CD4-positive, alpha-beta T cell treated with Interferon gamma for 1 hour (primary cell): ENCODE measurements around the gene STX8.
A peak's percentile ranks its signal among the peaks of the same experiment; 100 is the strongest.

ENCODE experiments used
- DNase-seq: peaks from one replicate; pipeline ENCODE4 v3.0.0-alpha.2; 2020

The STX8 gene

DNA sequence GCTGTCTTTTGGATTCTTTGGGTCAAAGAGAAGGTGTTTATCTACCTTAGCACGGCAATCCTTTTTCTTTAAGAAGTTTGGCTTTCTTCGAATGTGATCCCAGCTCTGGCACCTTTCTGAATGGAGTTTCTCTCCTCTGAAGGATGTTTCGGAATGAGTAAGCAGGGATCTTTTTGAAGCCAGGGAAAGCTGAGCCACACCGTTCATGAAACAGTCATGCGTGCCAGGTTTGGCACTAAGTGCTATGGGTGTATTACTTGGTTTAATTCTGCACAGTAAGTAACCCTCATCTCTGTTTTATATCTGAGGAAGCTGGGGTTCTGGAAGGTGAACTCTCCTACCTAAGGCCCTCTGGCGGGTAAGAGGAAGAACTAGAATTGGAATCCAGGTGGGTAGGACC lies 319.8 kb downstream of the STX8 start:
- DNase-seq, result no peak

DNA sequence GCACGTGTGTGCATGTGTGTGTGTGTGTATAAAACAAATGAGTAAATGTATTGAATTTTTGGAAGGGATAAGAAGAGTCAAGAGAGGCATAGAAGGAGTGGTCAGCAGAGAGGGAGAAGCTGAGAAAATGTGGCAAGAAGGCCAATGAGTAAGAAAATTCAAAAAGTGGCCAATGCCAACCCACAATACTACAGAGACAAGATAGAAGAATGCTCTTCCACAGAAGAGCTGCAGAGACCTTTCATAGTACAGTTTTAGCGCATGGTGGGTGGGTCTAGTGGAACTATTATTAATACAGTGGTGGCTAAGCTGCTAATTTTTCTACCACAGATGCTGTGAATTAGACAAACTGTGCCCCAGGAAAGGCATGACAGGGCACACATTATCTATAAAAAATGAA lies 320.8 kb downstream of the STX8 start:
- no peak for DNase-seq

DNA sequence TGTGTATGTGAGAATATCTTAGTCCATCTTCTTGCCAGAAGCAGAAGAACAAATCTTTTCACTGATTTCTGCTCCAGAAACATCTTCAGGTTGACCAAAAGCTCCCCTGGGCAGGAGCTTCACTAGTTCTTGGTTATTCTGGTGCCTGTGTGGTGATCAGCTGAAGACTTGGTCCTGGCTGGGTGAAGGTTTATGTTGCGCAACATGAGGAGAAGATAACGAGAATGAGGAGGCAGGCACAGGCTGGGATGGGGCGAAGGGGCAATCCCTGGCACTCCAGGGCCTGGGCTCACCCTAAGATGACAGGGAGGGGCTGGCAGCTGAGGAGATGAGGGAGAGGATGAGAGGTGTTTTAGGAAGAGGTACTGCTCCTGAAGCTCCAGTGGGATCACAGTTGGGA lies 322.3 kb downstream of the STX8 start:
- no peak for DNase-seq

DNA sequence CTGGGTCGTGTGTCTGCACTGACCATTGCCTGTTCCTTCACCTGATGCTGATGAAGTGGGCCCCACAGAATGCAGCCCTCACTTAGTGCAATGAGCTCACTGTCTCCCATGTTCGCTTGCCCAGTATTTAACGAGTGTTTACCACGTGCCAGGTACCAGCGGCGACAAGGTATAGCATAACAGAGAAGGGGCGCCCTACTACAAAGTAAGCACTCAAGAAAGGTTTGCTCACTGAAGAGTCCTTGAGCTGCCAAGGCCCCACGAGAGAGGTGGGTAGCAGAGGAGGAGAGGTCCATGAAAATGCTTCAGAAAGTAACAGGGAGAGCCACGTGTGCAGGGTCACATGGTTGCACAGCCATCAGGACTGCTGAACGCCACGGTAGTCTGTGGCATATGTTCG lies 324.3 kb downstream of the STX8 start:
- DNase-seq, result no peak

DNA sequence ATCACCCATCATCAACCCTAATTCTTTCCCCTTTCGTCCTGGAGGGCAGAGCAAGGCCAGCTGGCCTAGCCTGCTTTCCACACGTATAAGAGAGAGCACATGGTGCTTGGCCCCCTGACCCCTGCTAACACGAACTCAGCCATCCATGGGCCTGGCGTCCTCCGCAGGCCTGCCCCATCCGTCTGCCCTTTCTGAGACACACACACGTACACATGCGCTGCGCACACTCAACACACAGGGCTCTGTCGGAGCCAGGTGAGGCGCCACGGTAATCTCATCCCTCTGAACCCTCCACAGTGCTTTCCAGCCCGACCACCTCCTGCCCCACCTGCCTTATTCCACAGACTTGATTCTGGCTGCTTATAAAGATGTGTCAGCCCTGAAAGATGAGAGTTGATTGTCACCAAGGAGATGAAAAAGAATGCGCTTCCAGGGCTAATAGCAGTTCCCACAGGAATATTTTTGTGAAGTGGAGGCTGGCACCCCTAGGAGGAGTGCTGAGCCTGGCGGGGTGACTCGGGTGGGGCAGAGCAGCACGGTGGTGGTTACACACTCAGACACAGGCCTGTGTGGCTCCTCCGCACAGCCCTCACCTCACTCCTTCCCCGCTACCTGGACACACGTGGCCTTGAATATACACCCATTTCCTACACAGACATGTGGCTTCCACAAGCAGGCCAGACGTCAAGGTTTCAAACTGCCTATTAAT lies 326.2 kb downstream of the STX8 start:
- DNase-seq, result no peak

DNA sequence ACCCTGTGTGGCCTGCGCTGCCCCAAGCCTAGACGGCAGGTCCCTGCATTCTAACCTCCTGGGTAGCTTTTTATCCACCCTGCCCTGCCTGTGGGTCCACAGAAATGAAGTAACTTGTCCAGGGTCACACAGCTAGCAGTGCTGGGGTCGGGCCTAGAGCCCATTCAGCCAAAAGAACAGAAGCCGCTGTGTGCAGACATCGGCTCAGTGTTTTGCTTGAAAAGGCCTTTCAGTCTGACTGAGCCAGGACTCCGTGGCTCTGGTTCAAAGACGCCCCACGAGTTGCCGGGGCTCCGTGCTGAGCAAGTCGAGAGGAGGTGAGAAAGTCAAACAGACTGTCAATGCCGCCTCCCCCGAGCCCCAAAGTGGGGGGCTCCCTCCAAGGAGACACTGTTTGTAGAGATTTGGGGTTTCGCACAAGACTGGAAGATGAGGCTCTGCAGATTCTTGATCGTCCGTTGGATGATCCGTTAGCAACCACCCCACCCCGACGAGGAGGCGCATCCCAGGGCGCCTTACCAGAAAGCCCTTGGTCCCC lies 328.1 kb downstream of the STX8 start:
- no peak for DNase-seq

DNA sequence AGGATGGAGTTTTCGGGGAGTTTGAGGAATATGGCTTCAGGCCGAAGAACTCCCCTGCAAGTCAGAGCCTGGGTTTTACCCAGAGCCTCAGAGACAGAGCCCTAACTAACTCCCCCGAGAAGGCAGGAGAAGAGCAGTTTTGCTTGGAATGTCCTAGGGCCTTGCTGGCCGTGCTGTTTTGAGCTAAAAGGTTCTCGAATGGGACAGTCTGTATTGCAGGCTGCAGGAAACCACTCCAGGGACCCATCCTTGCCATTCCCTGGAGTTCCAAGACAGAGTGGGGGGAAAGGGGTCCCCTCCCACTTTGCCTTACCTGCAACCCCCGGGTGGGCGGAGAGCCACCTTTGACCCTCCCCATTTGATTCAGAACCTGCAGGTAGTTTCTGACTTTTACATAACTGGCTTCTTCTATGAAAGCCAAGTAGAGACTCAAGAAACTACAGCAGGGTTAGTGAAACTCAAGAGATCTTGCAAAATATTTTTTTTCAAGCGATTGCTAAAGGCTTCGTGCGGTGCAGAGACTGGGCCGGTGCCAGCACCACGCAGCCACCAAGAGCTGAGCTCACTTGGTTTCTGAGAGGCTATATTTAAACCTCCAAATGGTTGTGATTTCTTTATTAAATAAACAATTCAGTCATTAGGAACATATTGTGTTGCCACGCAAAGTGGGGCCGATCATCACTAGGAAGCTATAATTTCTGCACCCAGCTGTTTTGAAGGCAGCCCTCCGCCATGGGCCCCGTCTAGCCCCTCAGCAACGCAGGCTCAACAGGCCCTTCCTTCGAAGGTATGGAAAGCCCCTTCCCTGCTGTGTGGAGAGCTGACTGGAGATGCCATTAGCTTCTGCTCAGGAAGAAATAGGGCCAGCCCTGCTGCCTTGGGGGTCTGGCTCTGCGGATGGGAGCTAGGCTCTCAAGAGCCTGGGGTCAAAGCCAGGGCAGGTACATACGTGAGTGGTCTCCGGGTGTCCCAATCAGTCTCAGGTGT lies 331.3 kb downstream of the STX8 start:
- DNase-seq, result no peak

DNA sequence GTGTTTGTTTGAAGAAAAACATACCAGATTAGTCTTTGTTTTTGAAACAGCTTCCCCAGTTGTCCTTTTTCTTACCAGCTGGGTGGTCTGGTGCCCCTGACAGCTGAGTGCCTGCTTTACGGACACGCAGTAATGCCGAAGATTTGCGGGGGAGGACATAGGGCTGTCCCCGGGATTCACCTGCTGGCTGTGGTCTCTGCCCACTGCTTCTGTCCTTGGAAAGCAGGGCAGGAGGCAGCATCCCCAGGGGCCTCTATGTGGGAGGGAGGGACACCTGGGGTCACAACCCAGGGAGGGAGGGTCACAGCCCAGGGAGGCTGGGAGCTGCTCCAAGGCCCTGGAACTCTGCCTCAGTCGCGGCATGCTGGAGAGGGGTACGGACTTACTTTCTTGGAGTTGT lies 332.6 kb downstream of the STX8 start:
- DNase-seq, result no peak

DNA sequence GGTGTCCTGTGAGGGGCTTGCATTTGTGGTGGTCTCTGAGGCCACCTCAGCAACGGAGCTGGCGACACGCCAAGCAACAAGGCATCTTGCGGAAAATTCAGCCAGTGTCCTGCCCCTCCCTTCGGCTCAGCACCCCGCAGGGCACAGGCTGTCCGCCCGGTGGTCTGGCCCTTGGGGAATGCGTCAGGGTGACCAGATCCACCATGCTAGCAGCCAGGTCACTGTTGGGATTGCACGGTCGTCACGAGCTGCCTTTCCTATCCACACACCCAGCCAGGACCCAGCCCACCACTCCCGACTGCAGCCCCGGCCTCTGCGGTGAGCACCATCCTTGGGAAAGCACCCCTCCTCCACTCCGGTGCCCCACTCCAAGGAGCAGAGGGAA lies 333.1 kb downstream of the STX8 start:
- no peak for DNase-seq

DNA sequence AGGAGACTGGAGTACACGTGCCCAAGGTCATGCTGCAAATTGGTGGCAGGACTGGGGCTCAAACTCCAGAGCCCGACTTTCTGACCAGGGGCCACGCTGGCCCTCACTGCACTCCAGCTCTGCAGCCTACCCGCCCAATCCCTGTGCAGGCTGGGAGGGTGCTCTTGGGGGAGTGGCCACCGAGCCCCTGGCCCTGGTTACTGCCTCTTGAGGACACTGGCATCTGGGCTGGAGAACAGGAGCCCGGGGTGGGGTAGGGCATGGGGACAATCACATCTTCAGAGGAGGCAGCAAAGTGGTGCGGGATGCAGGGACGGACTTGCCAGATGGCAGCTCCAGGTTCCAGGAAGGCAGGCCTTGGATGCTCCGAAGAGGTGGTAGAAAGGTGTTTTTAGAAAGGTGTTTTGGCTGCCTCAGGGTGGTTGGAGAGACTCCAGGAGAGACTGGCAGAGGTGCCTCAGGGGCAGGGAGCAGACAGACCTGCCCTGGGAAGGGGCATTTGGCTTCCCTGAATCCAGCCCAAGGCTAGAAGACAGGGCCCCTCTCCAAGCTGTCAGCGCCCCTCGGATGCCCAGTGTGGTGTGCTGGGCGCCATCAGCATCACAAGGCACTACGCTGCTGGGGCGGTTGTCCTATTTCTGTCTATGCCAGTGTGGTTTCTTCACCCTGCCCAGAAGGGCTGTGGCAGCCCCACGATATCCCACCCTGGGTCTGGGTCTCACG lies 333.7 kb downstream of the STX8 start:
- no peak for DNase-seq

DNA sequence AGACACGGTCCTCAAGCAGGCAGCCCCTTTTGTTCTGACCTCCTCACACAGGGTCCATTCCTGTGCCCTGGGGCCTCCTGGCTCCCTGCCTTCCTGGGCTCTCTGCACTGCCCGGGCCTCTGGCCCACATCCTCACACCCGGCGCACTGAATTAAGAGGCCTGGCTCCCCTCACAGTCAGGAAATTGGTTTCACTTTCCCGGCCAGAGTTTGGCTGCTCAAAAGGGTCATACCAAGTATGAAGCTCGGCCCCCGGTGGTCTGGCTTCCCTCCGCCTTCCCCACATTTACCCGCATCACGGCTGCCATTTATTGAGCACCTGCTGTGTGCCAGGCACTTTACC lies 334.3 kb downstream of the STX8 start:
- no peak for DNase-seq

DNA sequence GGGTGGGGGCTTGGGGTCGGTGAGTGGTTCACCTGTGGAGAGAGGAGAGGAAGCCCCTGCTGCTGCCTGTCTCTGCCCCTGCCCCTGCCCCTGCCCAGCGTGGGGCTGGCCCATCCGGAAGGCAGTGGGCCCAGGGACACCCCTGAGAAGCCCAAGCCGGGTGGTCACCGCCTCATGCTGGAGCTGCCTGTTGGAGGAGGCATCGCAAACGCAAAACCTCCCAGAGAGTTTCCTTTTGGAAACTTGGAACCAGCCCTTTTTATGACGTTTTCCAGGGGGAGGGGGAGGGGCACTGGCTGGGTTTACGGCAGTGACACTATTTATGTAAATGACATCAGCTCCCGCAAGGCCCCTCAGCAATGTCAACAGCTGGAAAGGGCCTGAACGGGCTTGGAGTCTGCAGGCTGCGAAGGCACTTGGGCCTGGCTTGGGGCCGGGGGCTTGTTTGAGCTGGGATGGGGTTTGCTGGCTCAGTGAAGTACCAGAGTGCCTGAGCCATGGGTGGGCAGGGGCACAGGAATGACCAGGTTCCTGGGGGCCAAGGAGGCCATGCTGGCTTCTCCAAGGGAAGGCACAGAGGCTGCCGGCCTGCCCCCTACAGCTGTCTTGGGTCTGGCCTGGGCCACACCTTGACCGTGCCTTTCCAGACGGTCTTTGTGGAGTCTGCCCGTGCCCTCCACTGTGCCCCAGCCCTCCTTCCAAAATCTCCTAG lies 334.8 kb downstream of the STX8 start:
- DNase-seq, result no peak

DNA sequence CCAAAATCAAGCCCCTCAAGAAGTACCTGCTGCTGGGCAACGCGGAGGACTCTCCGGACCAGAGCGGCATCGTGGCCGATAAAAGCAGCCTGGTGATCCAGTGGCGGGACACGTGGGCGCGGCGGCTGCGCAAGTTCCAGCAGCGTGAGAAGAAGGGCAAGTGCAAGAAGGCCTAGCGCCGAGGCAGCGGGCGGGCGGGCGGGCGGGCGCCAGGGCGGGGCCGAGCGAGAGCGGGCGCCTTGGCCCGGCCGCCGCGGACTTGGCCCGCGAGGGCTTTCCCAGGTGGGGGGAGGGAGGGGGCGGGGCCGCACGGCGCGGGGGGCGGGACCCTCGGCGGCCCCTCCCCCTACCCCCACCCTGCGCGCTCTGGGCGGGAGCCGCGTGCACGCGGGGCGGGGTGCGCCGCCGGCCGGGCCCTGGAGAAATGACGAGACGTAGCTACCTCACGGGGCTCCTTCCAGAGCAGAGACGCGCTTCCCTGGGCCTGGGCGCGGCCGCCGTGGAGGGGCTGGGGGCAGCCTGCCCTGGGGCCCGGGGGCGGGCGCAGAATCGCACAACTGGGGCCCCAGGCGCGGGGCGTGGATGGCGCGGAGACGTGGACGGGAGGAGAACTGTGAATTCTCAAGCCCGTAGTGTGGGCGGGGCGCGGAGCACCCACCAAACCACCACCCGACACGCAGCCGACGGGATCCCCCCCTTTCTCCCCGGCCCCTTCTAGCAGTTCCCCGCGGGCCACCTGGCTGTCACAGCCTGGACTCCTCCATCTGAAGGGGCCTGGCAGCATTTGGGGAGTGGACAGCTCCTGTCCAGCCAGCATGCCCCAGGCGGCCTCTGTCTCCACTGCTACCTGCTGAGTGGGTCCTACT lies 335.6 kb downstream of the STX8 start:
- DNase-seq, result peak; percentile 68

DNA sequence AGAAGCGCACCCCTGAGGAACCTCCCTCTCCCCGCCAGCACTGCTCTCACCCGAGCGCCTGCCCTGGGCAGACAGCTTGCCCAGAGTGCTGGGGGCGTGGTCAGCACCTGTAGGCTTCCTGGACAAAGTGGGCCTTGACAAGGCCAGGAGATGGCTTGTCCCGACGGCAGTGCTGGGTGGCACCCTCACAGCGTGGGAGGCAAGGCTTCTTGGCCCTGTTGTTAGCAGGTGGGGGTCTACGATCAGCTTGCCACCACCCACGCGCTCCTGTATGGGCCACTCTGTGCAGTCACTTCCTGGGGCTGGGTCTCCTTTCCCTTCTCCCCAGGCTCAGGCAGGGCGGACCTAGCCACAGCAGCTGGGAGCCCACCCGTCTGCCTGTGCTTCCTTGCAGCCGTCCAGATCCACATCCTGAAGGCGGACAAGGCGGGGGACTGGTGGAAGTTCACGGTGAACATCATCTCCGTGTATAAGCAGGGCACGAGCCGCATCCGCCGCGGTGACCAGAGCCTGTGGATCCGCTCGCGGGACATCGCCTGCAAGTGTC lies 336.3 kb downstream of the STX8 start:
- DNase-seq, result no peak

DNA sequence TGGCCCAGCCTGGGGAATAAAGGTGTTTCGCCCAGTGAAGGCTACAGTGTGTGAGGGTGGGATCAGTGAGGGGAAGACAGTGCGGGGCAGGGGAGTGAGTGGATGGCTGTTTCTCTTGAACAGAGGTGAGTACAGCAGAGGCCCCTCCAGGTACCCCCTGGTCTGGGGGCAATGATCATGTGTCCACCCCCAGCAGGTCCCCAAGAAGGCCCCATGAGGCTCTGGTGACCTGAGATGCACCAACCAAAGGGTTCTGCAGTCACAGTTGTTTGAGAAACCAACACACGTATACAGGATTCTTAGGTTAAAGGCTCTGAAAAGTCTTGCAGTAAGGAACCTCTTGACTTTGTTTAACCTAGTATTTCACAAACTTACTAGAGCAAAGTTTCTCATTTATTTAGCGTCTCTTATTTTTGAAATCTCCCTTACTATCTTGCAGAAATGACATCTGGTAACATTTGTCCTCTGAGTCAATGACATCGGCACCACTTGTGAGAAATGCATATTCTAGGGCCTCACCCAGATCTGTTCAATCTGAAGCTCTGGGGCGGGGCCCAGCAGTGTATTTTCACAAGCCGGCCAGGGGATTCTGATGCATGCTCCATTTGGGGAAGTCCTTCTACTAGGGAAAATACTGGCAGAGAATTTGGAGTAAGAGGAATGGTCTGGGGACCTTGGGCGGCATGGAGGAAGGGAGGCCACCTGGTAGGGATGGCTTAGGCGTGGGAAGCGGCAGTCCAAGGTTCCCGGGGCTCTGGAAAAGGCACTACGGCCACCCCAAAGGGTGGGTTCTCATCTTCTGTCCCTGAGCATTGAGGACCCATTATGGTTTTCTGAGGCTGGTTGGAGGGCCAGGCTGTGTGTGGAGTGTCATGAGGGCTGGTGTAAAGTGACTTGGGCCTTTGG lies 337.0 kb downstream of the STX8 start:
- DNase-seq, result no peak

DNA sequence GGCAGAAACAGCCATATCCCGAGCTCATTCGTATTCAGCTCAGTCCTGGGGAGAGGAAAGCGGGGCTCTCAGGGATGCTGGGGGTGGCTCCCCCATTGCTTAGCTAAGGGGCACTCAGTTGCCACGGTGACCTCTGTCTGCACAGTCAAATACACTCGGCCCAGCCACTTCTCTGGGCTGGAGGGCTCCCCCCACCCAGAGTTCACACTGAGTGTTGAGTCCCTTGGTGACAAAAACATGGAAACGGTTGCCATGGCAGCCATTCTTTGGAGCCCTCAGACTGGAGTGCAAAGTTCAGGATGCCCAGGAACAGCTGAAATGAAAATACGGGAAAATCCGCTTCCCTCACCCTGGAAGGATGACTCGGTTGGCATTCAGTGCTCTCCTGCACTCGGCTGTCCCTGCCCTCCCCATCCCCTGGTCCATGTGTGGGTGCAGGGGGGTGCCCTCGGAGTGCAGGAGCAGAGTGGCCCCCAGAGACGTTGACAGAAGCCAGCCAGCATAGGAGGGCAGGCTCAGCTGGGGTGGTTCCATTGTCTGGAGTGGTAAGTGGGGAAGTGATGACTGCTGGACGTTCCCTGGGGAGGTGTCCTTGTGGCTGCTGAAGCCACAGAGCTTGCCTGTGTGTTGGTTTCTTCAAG lies 337.8 kb downstream of the STX8 start:
- DNase-seq, result no peak

DNA sequence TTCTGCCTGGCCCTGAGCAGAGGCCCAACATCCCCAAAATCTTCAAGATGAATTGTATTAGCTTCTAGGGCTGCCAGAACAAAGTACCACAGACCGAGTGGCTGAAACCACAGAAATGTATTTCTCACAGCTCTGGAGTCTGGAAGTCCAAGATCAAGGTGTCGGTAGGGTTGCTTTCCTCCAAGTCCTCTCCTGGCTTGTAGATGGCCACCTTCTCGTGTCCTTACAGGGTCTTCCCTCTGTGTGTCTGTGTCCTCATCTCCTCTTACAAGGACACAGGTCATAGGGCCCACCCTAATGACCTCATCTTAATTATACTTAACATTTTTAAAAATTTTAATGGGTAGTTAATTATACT lies 338.6 kb downstream of the STX8 start:
- DNase-seq, result no peak

DNA sequence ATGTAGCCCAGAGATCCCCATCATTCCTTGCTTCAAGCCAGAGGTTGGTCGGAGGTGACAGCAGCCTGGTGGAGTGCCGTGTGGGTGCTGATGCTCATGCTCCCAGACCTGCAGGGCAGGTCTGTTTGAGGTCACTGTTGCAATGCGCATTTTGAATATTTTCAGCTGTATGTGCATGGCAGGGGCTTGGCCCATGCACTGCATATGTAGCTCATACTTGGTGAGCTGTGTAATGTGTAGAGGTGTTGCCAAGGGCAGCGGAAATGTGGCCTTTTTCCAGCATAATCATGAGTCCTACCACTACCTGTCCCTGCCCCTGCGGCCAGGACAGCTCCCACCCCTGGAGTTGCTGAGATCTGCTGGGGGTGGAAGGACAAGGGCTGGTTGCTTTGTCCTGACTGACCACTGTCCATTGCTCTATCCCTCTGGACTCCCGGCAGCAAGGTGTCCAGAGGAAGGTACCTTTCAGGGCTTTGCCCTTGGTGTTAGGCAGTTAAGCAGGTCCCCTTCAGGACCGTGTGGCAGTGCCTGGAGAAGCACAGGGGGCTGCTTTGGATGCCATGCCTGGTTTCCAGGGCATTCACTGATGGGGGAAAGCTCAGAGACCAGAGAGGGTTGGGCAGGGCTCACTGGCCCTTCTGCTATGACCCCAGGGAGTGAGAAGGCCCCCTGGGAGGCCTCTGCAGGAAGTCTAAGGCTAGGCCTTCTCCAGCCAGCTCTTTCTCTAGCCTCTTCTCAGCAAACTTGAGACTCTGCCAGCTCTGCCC lies 339.2 kb downstream of the STX8 start:
- DNase-seq, result no peak

DNA sequence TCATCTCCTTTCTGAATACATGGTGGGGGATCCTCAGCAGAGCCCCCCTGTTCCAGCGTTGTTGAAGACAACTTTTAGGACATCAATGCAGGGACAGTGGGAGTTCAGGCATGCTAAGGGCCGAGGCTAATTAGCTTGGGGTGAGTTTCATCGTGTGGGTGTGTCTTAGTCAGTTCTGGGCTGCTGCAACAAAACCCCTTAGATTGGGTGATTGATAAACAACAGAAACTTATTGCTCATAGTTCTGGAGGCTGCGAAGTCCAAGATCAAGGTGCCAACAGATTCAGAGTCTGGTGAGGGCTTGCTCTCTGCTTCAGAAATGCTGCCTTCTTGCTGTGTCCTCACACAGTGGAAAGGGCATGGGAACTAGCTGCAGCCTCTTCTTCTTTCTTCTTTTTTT lies 340.3 kb downstream of the STX8 start:
- no peak for DNase-seq
